H9 (cell line): ENCODE data around the gene VTN. TPM values are rescaled to one million over a fixed set of nuclear protein-coding genes. Genes with fewer than 3 reads are reported as not detected.

Experiments used
- DNase-seq: peaks from one replicate; pipeline ENCODE4 v3.0.0-alpha.2; 2017
- H2AFZ ChIP-seq: one replicate; pipeline ENCODE4 v1.6.1; 2013; ENCODE audit warnings: mild to moderate bottlenecking, low read length, control low read depth, moderate library complexity
- H2AK5ac ChIP-seq: 2 replicates; pipeline ENCODE4 v1.6.1; 2013; ENCODE audit warnings: low read length, control low read depth, mixed read lengths; ENCODE audit not compliant: insufficient read length
- H2BK120ac ChIP-seq: one replicate; pipeline ENCODE4 v1.6.1; 2013; ENCODE audit warnings: low read depth, mild to moderate bottlenecking, low read length, control low read depth, inconsistent platforms; ENCODE audit not compliant: poor library complexity, severe bottlenecking
- H2BK12ac ChIP-seq: 2 replicates; pipeline ENCODE4 v1.6.1; 2013; ENCODE audit warnings: low read length, control low read depth, mixed read lengths, low read depth; ENCODE audit not compliant: insufficient read length
- H2BK15ac ChIP-seq: 2 replicates; pipeline ENCODE4 v1.6.1; 2013; ENCODE audit warnings: low read depth, low read length, control low read depth
- H2BK20ac ChIP-seq: one replicate; pipeline ENCODE4 v1.6.1; 2013; ENCODE audit warnings: low read depth, mild to moderate bottlenecking, low read length, control low read depth, inconsistent platforms; ENCODE audit not compliant: poor library complexity, severe bottlenecking
- H2BK5ac ChIP-seq: 2 replicates; pipeline ENCODE4 v1.6.1; 2013; ENCODE audit warnings: low read length, control low read depth, mixed read lengths; ENCODE audit not compliant: insufficient read length
- H3K14ac ChIP-seq: 2 replicates; pipeline ENCODE4 v1.6.1; 2013; ENCODE audit warnings: low read length, control low read depth; ENCODE audit not compliant: insufficient read depth
- H3K18ac ChIP-seq: 2 replicates; pipeline ENCODE4 v1.6.1; 2013; ENCODE audit warnings: low read depth, mild to moderate bottlenecking, mixed read lengths, low read length, control low read depth; ENCODE audit not compliant: insufficient read length
- H3K23ac ChIP-seq: 2 replicates; pipeline ENCODE4 v1.6.1; 2013; ENCODE audit warnings: low read length, control low read depth, mixed read lengths, low read depth; ENCODE audit not compliant: insufficient read length
- H3K23me2 ChIP-seq: 2 replicates; pipeline ENCODE4 v1.6.1; 2013; ENCODE audit warnings: low read depth, mild to moderate bottlenecking, mixed read lengths, low read length, control low read depth; ENCODE audit not compliant: insufficient read length, poor library complexity, severe bottlenecking
- H3K27ac ChIP-seq: 2 replicates; pipeline ENCODE4 v1.5.1; 2013; ENCODE audit warnings: low read length, control low read depth, mixed read lengths, low read depth; ENCODE audit not compliant: insufficient read length
- H3K27me3 ChIP-seq: 2 replicates; pipeline ENCODE4 v1.6.1; 2013; ENCODE audit warnings: low read length, control low read depth, inconsistent platforms; ENCODE audit not compliant: insufficient read depth
- H3K4ac ChIP-seq: 2 replicates; pipeline ENCODE4 v1.6.1; 2013; ENCODE audit warnings: low read depth, mild to moderate bottlenecking, control low read depth, inconsistent platforms, low read length, moderate library complexity
- H3K4me1 ChIP-seq: 2 replicates; pipeline ENCODE4 v1.6.1; 2013; ENCODE audit warnings: low read length, control low read depth, inconsistent platforms; ENCODE audit not compliant: insufficient read depth
- H3K4me2 ChIP-seq: 2 replicates; pipeline ENCODE4 v1.6.1; 2013; ENCODE audit warnings: low read length, control low read depth, mixed read lengths; ENCODE audit not compliant: insufficient read length, insufficient read depth
- H3K56ac ChIP-seq: 2 replicates; pipeline ENCODE4 v1.6.1; 2013; ENCODE audit warnings: low read depth, mild to moderate bottlenecking, mixed read lengths, low read length, control low read depth; ENCODE audit not compliant: insufficient read length
- H3K79me1 ChIP-seq: 2 replicates; pipeline ENCODE4 v1.6.1; 2013; ENCODE audit warnings: low read depth, mild to moderate bottlenecking, moderate library complexity, low read length, control low read depth, inconsistent platforms; ENCODE audit not compliant: insufficient read depth, poor library complexity, severe bottlenecking
- H3K79me2 ChIP-seq: 2 replicates; pipeline ENCODE4 v1.6.1; 2013; ENCODE audit warnings: low read length, control low read depth, inconsistent platforms; ENCODE audit not compliant: insufficient read depth
- H3K9ac ChIP-seq: 2 replicates; pipeline ENCODE4 v1.6.1; 2013; ENCODE audit warnings: low read length, control low read depth, mixed read lengths; ENCODE audit not compliant: insufficient read length; ENCODE audit errors: extremely low read depth
- H3K9me3 ChIP-seq: one replicate; pipeline ENCODE4 v1.6.1; 2013; ENCODE audit warnings: low read depth, low read length, inconsistent platforms; ENCODE audit not compliant: control insufficient read depth
- H3T11ph ChIP-seq: one replicate; pipeline ENCODE4 v1.6.1; 2013; ENCODE audit warnings: mild to moderate bottlenecking, low read length, control low read depth, inconsistent platforms
- H4K20me1 ChIP-seq: one replicate; pipeline ENCODE4 v1.6.1; 2013; ENCODE audit not compliant: control insufficient read depth, insufficient read length, insufficient read depth
- H4K5ac ChIP-seq: 2 replicates; pipeline ENCODE4 v1.6.1; 2013; ENCODE audit warnings: low read depth, mild to moderate bottlenecking, mixed read lengths, low read length, control low read depth; ENCODE audit not compliant: insufficient read length
- H4K8ac ChIP-seq: replicated peaks from 2 replicates; pipeline ENCODE4 v1.6.1; 2013; ENCODE audit warnings: low read length, control low read depth, mixed read lengths, low read depth; ENCODE audit not compliant: insufficient read length
- H4K91ac ChIP-seq: 2 replicates; pipeline ENCODE4 v1.6.1; 2013; ENCODE audit warnings: low read depth, mild to moderate bottlenecking, moderate library complexity, mixed read lengths, low read length, control low read depth; ENCODE audit not compliant: insufficient read length
- H3K27ac Mint-ChIP-seq, 3 experiments: 2 replicates in 2 of 3; 3 replicates in 1 of 3; pipeline ENCODE4 v1.8.0; 2020 to 2021; ENCODE audit warnings: mixed read lengths in 3 of 3, mild to moderate bottlenecking in 1 of 3, moderate library complexity in 1 of 3
- H3K27me3 Mint-ChIP-seq: 2 replicates; pipeline ENCODE4 v1.8.0; 2021; ENCODE audit warnings: low read depth, mild to moderate bottlenecking, moderate library complexity, mixed read lengths
- H3K36me3 Mint-ChIP-seq, 3 experiments: 2 replicates in 2 of 3; 3 replicates in 1 of 3; pipeline ENCODE4 v1.8.0; 2020 to 2021; ENCODE audit warnings: low read depth in 3 of 3, mixed read lengths in 3 of 3; ENCODE audit not compliant: insufficient read depth in 1 of 3
- H3K4me1 Mint-ChIP-seq, 2 experiments: 2 replicates each; pipeline ENCODE4 v1.8.0; 2020; ENCODE audit warnings: mixed read lengths in 2 of 2
- H3K4me3 Mint-ChIP-seq, 2 experiments: 2 replicates in 1 of 2; 3 replicates in 1 of 2; pipeline ENCODE4 v1.8.0; 2020 to 2021; ENCODE audit warnings: mild to moderate bottlenecking in 2 of 2, mixed read lengths in 2 of 2, moderate library complexity in 1 of 2
- H3K9me3 Mint-ChIP-seq, 2 experiments: 2 replicates in 1 of 2; 3 replicates in 1 of 2; pipeline ENCODE4 v1.8.0; 2020; ENCODE audit warnings: mild to moderate bottlenecking in 2 of 2, mixed read lengths in 2 of 2, moderate library complexity in 1 of 2
- CTCF ChIP-seq: fragments of 200-600 bp; sonication (generic); conservative IDR thresholded peaks from 3 replicates; pipeline ENCODE4 v1.8.0; 2021; ENCODE audit warnings: antibody characterized with exemption, mild to moderate bottlenecking
- WGBS: extraction: QIAGEN DNeasy Blood & Tissue Kit; methylation state at CpG from one replicate; pipeline ENCODE4 v1.1.7; 2013; ENCODE audit warnings: missing lambda C conversion rate, low lambda C conversion rate, mixed read lengths; ENCODE audit not compliant: insufficient read length; ENCODE audit errors: extremely low coverage; 5-methylcytosine and 5-hydroxymethylcytosine counted together
- total RNA-seq: library from RNA; stranded (reverse); gene quantifications from 2 replicates; pipeline ENCODE4 v1.2.1, GENCODE V29; 2021

The VTN gene
- total RNA-seq, 1 experiment from 2014 or later: not detected

- H3K56ac ChIP-seq: no peak overlapping the region
- no peak overlapping the region for H3K18ac ChIP-seq
- no peak overlapping the region for H3K23ac ChIP-seq
- no peak overlapping the region for H3K14ac ChIP-seq
- TF ChIP-seq CTCF: peak; percentile 90
- no peak overlapping the region for H3K4ac ChIP-seq
- H3K79me2 ChIP-seq: no peaks in the 10 kb centered on the region
- H2BK5ac ChIP-seq: no peak overlapping the region
- no peak overlapping the region for H3K4me2 ChIP-seq
- H4K91ac ChIP-seq: no peak overlapping the region
- no peak overlapping the region for H4K8ac ChIP-seq
- no peaks in the 10 kb centered on the region for H4K20me1 ChIP-seq
- H3K9me3 ChIP-seq: no peaks in the 10 kb centered on the region
- peaks cover 0 to 2% of the 10 kb centered on the region in 2 experiments; a peak in 1 of 5 replicates for H3K9me3 Mint-ChIP-seq
- no peak overlapping the region for H3K4me3 Mint-ChIP-seq
- no peak overlapping the region for H4K5ac ChIP-seq
- no peak overlapping the region for H3K27ac ChIP-seq
- peak overlapping the region; percentile 8 for H3K9ac ChIP-seq
- peaks cover 2% of the 10 kb centered on the region; the same call in 1 of the 2 replicates for H3K4me1 ChIP-seq
- H3K27me3 ChIP-seq: peaks cover 19% of the 10 kb centered on the region; the same call in 1 of the 2 replicates
- no peak overlapping the region for H2BK120ac ChIP-seq
- H2AK5ac ChIP-seq: no peak overlapping the region
- peaks cover 18% of the 10 kb centered on the region in 2 experiments for H3K4me1 Mint-ChIP-seq
- peaks cover 79% of the 10 kb centered on the region for H3K27me3 Mint-ChIP-seq
- no peak overlapping the region for H2BK12ac ChIP-seq
- H3K79me1 ChIP-seq: no peaks in the 10 kb centered on the region
- no peak overlapping the region for H2BK15ac ChIP-seq
- H3K36me3 Mint-ChIP-seq: no peaks in the 10 kb centered on the region; a peak in 1 of 7 replicates
- no peak overlapping the region for H3T11ph ChIP-seq
- DNase-seq: peak; percentile 92
- H2AFZ ChIP-seq: no peak overlapping the region
- H2BK20ac ChIP-seq: no peak overlapping the region
- no peak overlapping the region for H3K27ac Mint-ChIP-seq
- H3K23me2 ChIP-seq: no peaks in the 10 kb centered on the region
- no CpG with 5 or more reads among the region's 13 CpGs for WGBS
Measured at GRCh38 chr17:28416703-28417311, 46.7 kb upstream of the VTN start.
